Stimulated activated naive B cell treated with anti-CD40 and anti-IgM and Interleukin-4, amounts not matched to agents 10 μg/mL and 1 μg/mL and 100 μg/mL, for 72 hours (primary cell): ENCODE data around the gene PIAS2.

ENCODE experiments used
- ATAC-seq, 2 donors: fragments of 150-1000 bp; cut with Tn5 transposase; replicated peaks; 2 replicates each; pipeline ENCODE4 v1.10.0; 2021; ENCODE audit warnings: moderate library complexity in 1 of 2
- DNase-seq: peaks from one replicate; pipeline ENCODE4 v3.0.0; 2021
- H3K27ac Mint-ChIP-seq: one replicate; pipeline ENCODE4 v1.8.0; 2022; ENCODE audit warnings: mild to moderate bottlenecking, mixed read lengths
- H3K27me3 Mint-ChIP-seq, 2 donors: one replicate each; pipeline ENCODE4 v1.8.0; 2022; ENCODE audit warnings: mixed read lengths in 2 of 2
- H3K36me3 Mint-ChIP-seq, 2 donors: one replicate each; pipeline ENCODE4 v1.8.0; 2022; ENCODE audit warnings: mixed read lengths in 2 of 2, mild to moderate bottlenecking in 1 of 2
- H3K4me1 Mint-ChIP-seq, 2 donors: one replicate each; pipeline ENCODE4 v1.8.0; 2022; ENCODE audit warnings: mixed read lengths in 2 of 2, mild to moderate bottlenecking in 1 of 2
- H3K4me3 Mint-ChIP-seq, 2 donors: one replicate each; pipeline ENCODE4 v1.8.0; 2022; ENCODE audit warnings: mild to moderate bottlenecking in 2 of 2, mixed read lengths in 2 of 2, moderate library complexity in 1 of 2
- H3K9me3 Mint-ChIP-seq, 2 donors: one replicate each; pipeline ENCODE4 v1.8.0; 2022; ENCODE audit warnings: mixed read lengths in 2 of 2, mild to moderate bottlenecking in 1 of 2

PIAS2 gene

GRCh38 chr18:46754661-46755292 lies 162.5 kb downstream of the PIAS2 start:
- no peaks in the 10 kb centered on the region for H3K36me3 Mint-ChIP-seq
- no peak overlapping the region for H3K27ac Mint-ChIP-seq
- H3K27me3 Mint-ChIP-seq = peaks cover 45 to 51% of the 10 kb centered on the region in 2 donors
- DNase-seq (no peak), ATAC-seq (no peak)
- H3K4me1 Mint-ChIP-seq = peaks cover 21 to 36% of the 10 kb centered on the region in 2 donors
- peak overlapping the region in 1 of 2 donors; percentile 6 for H3K4me3 Mint-ChIP-seq
- no peaks in the 10 kb centered on the region for H3K9me3 Mint-ChIP-seq

- Mint-ChIP-seq H3K4me1 (peaks cover 21 to 36% of the 10 kb centered on the region in 2 donors), H3K9me3 (no peaks in the 10 kb centered on the region), H3K27ac (no peak overlapping the region), H3K4me3 (no peak overlapping the region), H3K36me3 (no peaks in the 10 kb centered on the region), H3K27me3 (peaks cover 39 to 47% of the 10 kb centered on the region in 2 donors)
- DNase-seq = no peak
- ATAC-seq = peak; percentile 24 to 33
Measured at GRCh38 chr18:46754188-46754587, 163.1 kb downstream of the PIAS2 start.
